HPDE6-E6E7 (cell line): ENCODE results near the gene ZFYVE28.

ENCODE experiments used
- DNase-seq: peaks from one replicate; pipeline ENCODE4 v3.0.0; 2011; ENCODE audit warnings: missing footprints; ENCODE audit errors: extremely low spot score

Gene ZFYVE28

GRCh38 chr4:2428496-2429213 is 10.2 kb upstream of the ZFYVE28 start:
- DNase-seq, result no peak

GRCh38 chr4:2427383-2428334 is 9.2 kb upstream of the ZFYVE28 start:
- DNase-seq, result no peak

DNA sequence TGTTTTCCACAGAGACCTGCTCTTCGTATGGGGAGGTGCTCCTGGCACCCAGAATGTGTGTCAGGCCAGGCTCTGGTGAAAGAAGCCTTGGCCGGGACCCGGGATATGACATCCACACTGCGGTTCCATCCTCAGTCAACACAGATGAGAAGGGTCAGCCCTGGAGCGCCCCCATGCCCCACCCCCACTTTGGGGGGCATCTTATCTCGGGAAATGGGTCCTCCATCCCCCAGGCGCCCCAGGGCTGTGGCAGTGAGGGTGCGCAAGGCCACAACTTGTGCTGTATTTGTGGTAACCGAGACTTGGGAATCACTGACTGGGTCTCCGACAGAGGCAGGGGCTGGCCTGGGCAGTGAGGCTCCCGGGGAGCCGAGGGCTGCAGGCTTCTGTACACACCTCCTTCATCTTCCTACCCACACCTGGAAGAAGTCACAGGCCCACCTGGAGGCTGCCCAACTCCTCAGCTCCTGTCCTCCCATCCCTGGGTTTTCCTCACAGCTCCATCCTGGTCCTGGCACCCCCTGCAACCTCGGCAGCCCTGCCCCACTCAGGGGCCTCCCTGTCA is 8.3 kb upstream of the ZFYVE28 start:
- no peak for DNase-seq

- no peak for DNase-seq
These were observed 7.6 kb upstream of the ZFYVE28 start for GRCh38 chr4:2426069-2426397.

DNA sequence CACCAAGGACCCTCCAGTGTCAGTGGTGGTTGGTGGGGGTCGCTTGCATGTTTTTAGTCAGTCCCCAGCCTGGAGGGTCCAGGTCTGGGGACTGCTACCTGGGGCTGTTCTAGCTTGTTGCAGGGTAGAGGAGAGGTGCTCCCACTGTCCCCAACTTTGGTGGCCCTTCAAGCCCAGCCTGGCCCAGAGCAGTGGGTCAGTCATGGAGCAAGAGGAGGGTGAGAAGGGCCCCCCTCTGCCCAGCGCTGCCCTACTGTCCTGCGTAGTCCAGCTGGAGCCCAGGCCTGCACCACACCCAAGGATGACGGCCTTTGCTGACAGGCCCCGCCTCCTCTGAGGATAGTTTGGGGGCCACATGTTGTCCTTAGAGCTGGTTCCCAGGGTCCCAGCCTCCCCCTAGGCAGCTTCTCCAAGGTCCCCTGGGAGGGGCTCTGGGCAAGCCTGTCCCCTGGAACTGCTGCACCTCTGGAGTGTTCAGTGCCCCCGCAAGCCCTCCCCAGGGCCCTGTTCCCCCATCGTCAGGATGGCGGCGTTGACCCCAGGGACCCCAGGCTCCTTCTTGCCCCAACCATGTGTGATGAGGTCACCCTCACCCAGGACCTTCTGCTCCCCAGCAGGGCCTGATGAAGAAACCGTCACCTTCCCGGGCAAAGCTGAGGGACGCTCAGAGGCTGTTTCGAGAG is 7.1 kb upstream of the ZFYVE28 start:
- DNase-seq, result no peak

GRCh38 chr4:2424581-2424980 is 6.1 kb upstream of the ZFYVE28 start:
- DNase-seq, result no peak

- no peak for DNase-seq
These were observed 5.2 kb upstream of the ZFYVE28 start for GRCh38 chr4:2423695-2424094.

DNA sequence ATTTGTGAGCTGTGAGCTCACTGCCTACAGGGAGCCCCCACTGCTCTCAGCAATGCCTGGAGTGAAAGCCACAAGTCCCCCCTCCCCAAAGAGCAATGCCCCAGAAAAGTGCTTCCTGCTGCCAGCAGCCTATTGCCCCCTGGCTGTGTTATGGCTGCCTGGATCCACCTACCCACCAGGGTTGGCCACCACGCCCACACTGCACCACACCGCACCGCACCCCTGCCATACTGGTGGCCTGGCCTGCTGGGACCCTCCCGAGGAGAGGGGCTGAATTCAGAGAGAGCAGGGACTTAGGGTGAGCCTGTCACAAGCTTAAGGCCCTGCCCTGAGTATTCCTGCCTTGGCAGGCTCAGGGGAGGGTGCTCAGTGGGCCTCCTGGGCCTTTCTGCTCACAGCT is 4.6 kb upstream of the ZFYVE28 start:
- DNase-seq, result no peak

GRCh38 chr4:2421928-2422327 is 3.5 kb upstream of the ZFYVE28 start:
- no peak for DNase-seq

DNA sequence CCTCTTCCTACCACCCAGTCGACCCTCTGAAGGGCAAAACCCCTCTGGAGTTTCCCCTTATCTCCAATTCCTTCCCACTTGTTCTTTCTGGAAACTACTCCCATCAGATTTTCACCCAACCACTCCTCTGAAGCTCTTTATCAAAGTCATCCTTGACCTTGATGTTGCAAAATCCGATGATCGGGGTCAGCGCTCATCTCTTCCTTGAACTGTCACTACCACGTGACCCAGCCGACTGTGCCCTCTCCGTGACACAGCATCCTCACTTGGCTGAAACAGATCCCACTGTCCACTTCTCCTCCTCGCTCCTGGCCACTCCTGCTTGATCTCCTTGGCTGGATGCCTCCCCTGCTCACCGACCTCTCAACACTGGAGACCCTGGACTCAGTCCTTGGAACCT is 1.4 kb upstream of the ZFYVE28 start:
- no peak for DNase-seq

GRCh38 chr4:2418650-2419571 is 466 bp upstream of the ZFYVE28 start, which contains the start of gene CFAP99:
TSS of gene CFAP99 (plus strand) at chr4:2418955.
- DNase-seq, result peak; percentile 92

GRCh38 chr4:2417226-2417764 is 1.1 kb downstream of the ZFYVE28 start:
- DNase-seq, result no peak

DNA sequence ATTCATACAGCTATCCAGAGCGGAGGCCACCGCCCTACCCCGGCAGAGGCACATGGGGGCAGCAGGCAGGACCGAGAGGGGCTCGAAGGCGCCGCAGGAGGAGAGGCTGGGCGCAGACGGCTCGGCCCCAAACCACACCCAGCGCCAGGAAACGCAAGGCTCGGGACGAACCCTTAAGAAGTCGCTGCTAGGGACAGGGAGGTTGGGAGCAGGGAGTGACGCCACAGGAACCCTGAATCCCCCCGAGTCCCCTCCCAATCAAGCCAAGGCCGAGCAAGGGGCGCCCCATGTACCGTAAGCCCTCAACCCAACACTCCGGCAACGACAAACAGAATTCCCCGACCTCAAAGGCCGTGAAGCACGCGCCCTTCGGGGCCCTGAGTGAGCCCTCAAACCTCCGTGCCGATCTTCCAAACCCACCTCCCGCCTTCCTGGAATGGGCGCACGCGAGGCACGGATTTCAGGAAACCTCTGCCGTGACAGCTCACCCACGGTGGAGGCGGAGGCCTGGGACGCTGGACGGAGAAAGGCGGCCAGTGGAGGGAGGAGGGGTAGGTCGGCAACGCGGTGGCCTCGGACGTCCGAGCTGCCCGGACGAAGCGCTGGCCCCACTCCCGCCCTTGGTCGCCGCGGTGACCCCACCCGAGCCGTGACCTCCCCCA is 1.8 kb downstream of the ZFYVE28 start:
- DNase-seq, result no peak

DNA sequence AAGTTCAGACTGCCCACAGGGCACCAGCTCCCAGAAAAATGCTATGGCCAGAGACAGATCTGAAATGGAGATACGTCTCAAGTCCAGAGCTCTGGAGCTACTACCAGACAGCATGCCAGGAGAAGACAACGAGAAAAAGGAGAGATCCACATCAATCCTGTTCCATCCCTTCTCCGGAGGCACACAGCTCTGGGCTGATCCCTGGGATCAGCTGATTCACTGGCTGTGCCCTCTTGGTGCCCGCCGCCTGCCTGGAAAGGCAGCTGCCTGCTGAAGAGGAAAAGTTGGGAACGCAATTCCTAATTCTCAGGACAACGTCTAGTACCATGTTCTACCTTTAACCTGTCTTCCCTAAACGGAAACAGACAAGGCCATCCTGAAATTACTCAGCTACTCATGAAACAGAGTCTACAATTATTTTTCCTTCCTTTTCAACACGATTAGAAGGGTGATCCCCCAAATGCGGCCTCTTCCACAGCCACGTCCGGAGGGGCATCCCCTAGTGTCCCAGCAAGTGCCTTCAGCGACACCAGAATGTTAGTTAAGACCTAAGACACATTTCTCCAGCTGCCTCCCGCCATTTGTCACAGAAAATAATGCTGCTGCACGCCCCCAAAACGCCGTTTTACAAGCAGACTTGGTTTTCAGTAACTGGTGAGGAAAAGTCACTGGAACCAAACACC is 2.4 kb downstream of the ZFYVE28 start:
- no peak for DNase-seq

DNA sequence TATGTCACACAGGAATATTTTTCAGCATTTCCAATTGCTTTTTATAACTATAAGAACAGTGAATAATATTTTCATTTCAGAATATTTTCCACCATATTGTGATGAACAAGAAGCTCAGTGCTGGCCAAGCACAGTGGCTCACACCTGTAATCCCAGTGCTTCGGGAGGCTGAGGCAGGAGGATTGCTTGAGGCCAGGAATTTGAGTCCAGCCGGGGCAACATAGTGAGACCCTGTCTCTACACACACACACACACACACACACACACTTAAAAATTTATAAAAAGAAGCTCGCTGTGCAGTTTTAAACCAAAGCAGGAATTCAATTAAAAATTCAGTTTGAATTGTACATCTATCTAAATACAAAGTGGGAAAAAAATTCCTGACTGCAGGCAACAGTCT is 3.2 kb downstream of the ZFYVE28 start:
- DNase-seq, result no peak

GRCh38 chr4:2413821-2414610 is 4.4 kb downstream of the ZFYVE28 start:
- DNase-seq, result no peak

GRCh38 chr4:2412885-2413716 is 5.3 kb downstream of the ZFYVE28 start:
- DNase-seq, result peak; percentile 88

DNA sequence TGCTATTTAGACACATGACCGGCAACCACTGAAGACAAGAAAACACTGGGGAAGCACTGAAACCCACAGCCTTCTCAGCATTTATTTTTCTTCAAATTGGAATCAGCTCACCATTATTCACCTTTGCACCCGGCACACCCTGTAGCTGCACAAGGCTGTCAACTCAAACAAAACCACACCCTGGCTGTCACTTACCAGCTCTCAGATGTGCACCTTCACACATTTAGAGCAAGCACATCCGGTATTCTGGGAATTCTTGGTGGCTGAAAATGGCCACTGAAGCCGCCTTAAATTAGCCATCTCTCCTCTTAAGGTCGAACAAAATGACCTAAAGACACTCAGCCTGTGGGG is 5.9 kb downstream of the ZFYVE28 start:
- no peak for DNase-seq
